Purkinje cell (primary cell): ENCODE measurements around the gene OR52L1. TPM values are rescaled to one million over a fixed set of nuclear protein-coding genes. Genes with fewer than 3 reads are reported as not detected.

ENCODE experiments used
- polyA plus RNA-seq: library from polyadenylated mRNA; unstranded; fragments of >200 nt; fragmentation: Nextera tagmentation; gene quantifications from 2 replicates; pipeline ENCODE4 v1.2.1, GENCODE V29; 2014

OR52L1 gene
- polyA plus RNA-seq = not detected in 2 replicates

DNA sequence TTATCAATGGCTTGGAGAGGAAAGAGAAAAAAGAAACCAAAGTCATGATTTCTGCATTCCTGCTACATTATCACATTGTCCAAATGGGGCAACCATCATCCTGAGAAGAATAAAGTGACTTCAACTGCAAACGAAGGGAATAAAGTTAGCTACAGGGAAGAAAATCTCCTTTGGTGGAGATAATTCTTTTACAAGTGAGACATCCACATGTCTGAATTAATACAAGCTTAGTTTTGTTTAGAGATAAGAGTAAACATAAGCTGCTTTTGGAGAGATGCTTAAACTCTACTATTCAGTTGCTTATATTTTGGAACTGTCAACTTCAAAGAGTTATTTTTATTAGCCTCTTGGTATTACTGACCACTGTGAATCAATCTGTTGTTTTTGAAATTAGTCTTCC is at the start of gene OR52L1:
Gene OR52L1, minus strand, starts transcription at position 101 of the 400 bp plus-strand sequence. Its CDS starts 55 bp downstream, at position 46.

DNA sequence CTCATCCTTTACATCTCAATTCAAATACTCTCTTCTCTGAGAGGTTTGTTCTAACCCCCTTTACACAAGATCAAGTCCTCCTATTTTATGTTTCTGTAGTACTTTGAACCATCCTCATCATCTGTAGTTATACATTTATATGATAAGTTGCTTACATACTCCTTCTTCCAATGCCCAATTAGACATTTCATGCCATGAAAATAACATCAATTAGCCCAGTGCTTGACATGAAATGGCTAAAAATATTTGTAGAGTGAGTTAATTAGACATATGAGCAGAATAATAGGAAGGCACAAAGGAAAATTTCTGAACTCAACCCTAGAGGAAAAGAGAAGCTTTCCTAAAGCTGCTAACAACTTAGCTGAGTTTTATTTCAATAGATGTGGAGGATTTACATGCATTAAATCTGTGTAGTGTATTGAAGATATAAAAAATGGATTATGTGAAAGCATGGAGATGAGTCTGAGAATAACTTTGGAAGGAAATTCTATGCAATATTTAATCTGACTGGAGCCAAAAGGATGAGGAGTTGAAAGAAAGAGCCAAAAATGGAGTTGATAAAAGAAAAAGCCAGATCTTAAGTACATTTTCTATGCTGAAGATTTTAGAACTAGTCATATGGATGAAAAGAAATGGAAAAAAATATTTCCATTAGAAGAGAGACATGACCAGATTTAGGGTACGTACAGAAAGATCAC is 44.1 kb upstream of the OR52L1 start, which contains the start of gene OR56A1:
Gene OR56A1, minus strand, starts transcription at position 51 of the 698 bp plus-strand sequence. CDS start 3,066 bp downstream, outside the sequence.

DNA sequence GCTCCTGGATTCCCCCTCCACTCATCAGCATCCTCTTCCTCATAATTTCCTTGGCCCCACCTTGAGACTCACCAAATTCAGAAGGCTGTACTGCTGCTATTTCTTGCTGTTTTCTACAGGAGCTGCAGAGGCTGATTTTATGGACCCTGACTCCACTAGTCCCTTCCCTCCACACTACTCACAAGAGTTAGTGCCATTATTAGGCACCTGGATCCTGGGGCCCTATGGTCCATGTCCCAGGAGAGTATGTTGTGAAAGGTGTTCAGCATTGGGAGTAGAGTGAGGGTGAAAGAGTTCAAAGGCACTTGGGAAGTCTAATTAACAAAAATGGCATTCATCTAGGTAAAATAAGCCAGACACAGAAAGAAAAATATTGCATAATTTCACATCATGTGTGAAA is 20.1 kb upstream of the OR52L1 start, which contains the start of gene OR56A4:
Gene OR56A4, minus strand, starts transcription at position 101 of the 400 bp plus-strand sequence. CDS start 3,954 bp downstream, outside the sequence.

DNA sequence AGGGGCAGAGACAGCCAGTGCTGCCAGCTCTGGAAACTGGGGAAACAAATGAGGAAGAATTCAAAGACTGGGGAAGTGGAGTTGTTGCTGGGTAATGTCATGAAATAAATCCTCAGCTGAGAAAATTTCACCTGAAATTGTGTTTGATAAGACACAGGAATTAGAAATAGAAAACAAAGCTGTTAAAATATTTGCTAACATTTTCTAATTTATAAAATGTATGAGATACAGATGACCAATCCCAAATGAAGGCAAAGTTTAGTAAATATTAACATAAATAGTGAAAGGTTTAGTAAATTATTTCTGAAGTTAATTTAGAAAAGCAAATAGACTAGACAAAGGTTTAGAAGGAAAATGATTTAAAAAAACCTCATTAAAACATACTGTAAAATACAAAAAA is 18.4 kb downstream of the OR52L1 start, which contains the start of gene OR56A5:
Gene OR56A5, minus strand, starts transcription at position 101 of the 400 bp plus-strand sequence. Its CDS starts 0 bp downstream, at position 101.

DNA sequence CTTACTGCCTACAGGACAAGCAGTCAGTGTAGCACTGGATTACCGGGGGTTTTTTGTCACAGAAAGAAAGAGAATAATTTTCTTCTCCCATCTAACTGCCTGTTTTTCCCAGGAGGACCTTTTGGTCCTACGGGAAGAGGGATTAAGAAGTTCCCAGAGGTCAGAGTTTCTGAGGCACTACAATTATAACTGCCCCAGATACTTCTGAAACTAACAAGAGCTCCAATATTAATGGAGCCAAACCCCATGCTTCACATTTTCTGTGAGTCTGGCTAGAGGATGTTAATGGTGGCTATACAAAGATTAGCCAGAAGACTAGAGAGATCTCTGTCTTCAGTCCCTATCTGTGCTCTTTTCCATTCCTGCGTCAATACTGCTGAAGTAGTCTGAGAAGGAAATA is 44.8 kb downstream of the OR52L1 start, which contains the start of gene OR56A3:
Gene OR56A3, plus strand, starts transcription at position 301 of the 400 bp plus-strand sequence. CDS start 5,096 bp downstream, outside the sequence.

Other genes with a start within 250 kb of the OR52L1 start
- not detected in 2 replicates for gene OR52N4, start 232.7 kb downstream of the OR52L1 start, polyA plus RNA-seq
- not detected in 2 replicates for gene OR52N5, start 203.6 kb downstream of the OR52L1 start, polyA plus RNA-seq
- gene OR52N1, start 195.7 kb downstream of the OR52L1 start, polyA plus RNA-seq = not detected in 2 replicates
- not detected in 2 replicates for gene OR52N2, start 178.1 kb downstream of the OR52L1 start, polyA plus RNA-seq
- not detected in 2 replicates for gene OR52E6, start 145.1 kb downstream of the OR52L1 start, polyA plus RNA-seq
- gene OR52E8, start 129.3 kb downstream of the OR52L1 start, polyA plus RNA-seq = not detected in 2 replicates
- not detected in 2 replicates for gene OR52E4, start 106.4 kb downstream of the OR52L1 start, polyA plus RNA-seq
- gene OR52E5, start 93.8 kb downstream of the OR52L1 start, polyA plus RNA-seq = not detected in 2 replicates
- gene OR56A3, start 44.7 kb downstream of the OR52L1 start, polyA plus RNA-seq = not detected in 2 replicates
- not detected in 2 replicates for gene OR56A5, start 18.5 kb downstream of the OR52L1 start, polyA plus RNA-seq
- gene OR56A4, start 20.0 kb upstream of the OR52L1 start, polyA plus RNA-seq = not detected in 2 replicates
- not detected in 2 replicates for gene OR56A1, start 43.8 kb upstream of the OR52L1 start, polyA plus RNA-seq
- not detected in 2 replicates for gene OR56B4, start 120.7 kb upstream of the OR52L1 start, polyA plus RNA-seq
- not detected in 2 replicates for gene OR52B2, start 183.3 kb upstream of the OR52L1 start, polyA plus RNA-seq
- not detected in 2 replicates for gene OR52W1, start 212.2 kb upstream of the OR52L1 start, polyA plus RNA-seq
- gene C11orf42, start 218.6 kb upstream of the OR52L1 start, polyA plus RNA-seq = not detected in 2 replicates
- gene FHIP1B, start 247.7 kb upstream of the OR52L1 start, polyA plus RNA-seq = 3.9 and 9.0 TPM in 2 replicates